Activated CD4-positive, alpha-beta T cell treated with anti-CD3 and anti-CD28 coated beads for 24 hours (primary cell): ENCODE measurements around the gene RPRD1A.
"Not testable (repeated sequence)": the region's sequence is repeated elsewhere in the genome, so short reads cannot be mapped to it uniquely, and the experiment has no call there.

ENCODE experiments used
- DNase-seq, 2 donors: peaks; one replicate each; pipeline ENCODE4 v3.0.0-alpha.2; 2020; ENCODE audit warnings: low read depth in 2 of 2

The RPRD1A gene

GRCh38 chr18:36078751-36079529, 11.6 kb upstream of the RPRD1A start:
- no peak for DNase-seq

- DNase-seq = not testable (repeated sequence)
Observed at GRCh38 chr18:36077764-36078163, 10.4 kb upstream of the RPRD1A start.

GRCh38 chr18:36075862-36076587, 8.7 kb upstream of the RPRD1A start:
- DNase-seq = no peak

- no peak for DNase-seq
Observed at GRCh38 chr18:36074435-36074834, 7.1 kb upstream of the RPRD1A start.

- DNase-seq = no peak
Observed at GRCh38 chr18:36073676-36074075, 6.3 kb upstream of the RPRD1A start.

- DNase-seq = not testable (repeated sequence)
Observed at GRCh38 chr18:36072406-36072805, 5.0 kb upstream of the RPRD1A start.

GRCh38 chr18:36066686-36067054, 689 bp downstream of the RPRD1A start:
- no peak for DNase-seq

- DNase-seq = no peak
Observed at GRCh38 chr18:36066001-36066400, 1.4 kb downstream of the RPRD1A start.

- not testable (repeated sequence) for DNase-seq
Observed at GRCh38 chr18:36064809-36065079, 2.6 kb downstream of the RPRD1A start.

GRCh38 chr18:36064027-36064808, 3.1 kb downstream of the RPRD1A start:
- DNase-seq = no peak

- no peak for DNase-seq
Observed at GRCh38 chr18:36058674-36059073, 8.7 kb downstream of the RPRD1A start.

GRCh38 chr18:36051760-36052159, 15.6 kb downstream of the RPRD1A start:
- DNase-seq = no peak

- DNase-seq = no peak
Observed at GRCh38 chr18:36050479-36050878, 16.9 kb downstream of the RPRD1A start.

GRCh38 chr18:36047521-36047920, 19.8 kb downstream of the RPRD1A start:
- no peak for DNase-seq

GRCh38 chr18:36046898-36047297, 20.5 kb downstream of the RPRD1A start:
- no peak for DNase-seq

GRCh38 chr18:36045241-36045991, 21.9 kb downstream of the RPRD1A start:
- DNase-seq = no peak

GRCh38 chr18:36043153-36043552, 24.2 kb downstream of the RPRD1A start:
- DNase-seq = no peak

- no peak for DNase-seq
Observed at GRCh38 chr18:36041146-36041545, 26.2 kb downstream of the RPRD1A start.

GRCh38 chr18:36038102-36038663, 29.2 kb downstream of the RPRD1A start:
- DNase-seq = no peak

GRCh38 chr18:36035253-36035652, 32.1 kb downstream of the RPRD1A start:
- DNase-seq = no peak

- DNase-seq = no peak
Observed at GRCh38 chr18:36034299-36034895, 33.0 kb downstream of the RPRD1A start.
